Activated CD4-positive, CD25-positive, alpha-beta regulatory T cell (primary cell): ENCODE measurements around the gene TYMS.

Experiments
- DNase-seq, 4 experiments: peaks; one replicate each; lab custom pipeline; 2025; lab: John Stamatoyannopoulos, UW

The TYMS gene

GRCh38 chr18:712401-713134 lies 55.1 kb downstream of the TYMS start, which contains the start of gene ENOSF1:
ENOSF1 (minus strand) TSS chr18:712630; CDS start chr18:712587, 43 bp downstream.
- peak; percentile 48 to 65 (median 62) for DNase-seq

- no peak for DNase-seq
These were observed 55.7 kb downstream of the TYMS start for GRCh38 chr18:713135-713490.

GRCh38 chr18:715626-716025 lies 58.2 kb downstream of the TYMS start:
- no peak for DNase-seq

GRCh38 chr18:717003-717402 lies 59.5 kb downstream of the TYMS start:
- no peak for DNase-seq
